GM21360 (cell line): ENCODE measurements around the gene G3BP1.
"Not testable (repeated sequence)": the region's sequence is repeated elsewhere in the genome, so short reads cannot be mapped to it uniquely, and the experiment has no call there.

Source experiments
- ATAC-seq: cut with Tn5 transposase; IDR thresholded peaks from one replicate; pipeline ENCODE4 v1.9.1; 2021; ENCODE audit warnings: mild to moderate bottlenecking, moderate library complexity; ENCODE audit not compliant: unreplicated experiment

Gene G3BP1

GRCh38 chr5:151855701-151856100 is 83.9 kb downstream of the G3BP1 start:
- no peak for ATAC-seq

GRCh38 chr5:151856861-151857260 is 85.1 kb downstream of the G3BP1 start:
- no peak for ATAC-seq

GRCh38 chr5:151860867-151861266 is 89.1 kb downstream of the G3BP1 start:
- not testable (repeated sequence) for ATAC-seq
